Mammary epithelial cell (primary cell): ENCODE data around the gene TGM2.

Source experiments
- EZH2 ChIP-seq: IDR thresholded peaks from 2 replicates; pipeline ENCODE4 v1.6.1; 2012; ENCODE audit warnings: low read length, inconsistent platforms, borderline replicate concordance
- TF ChIP-seq, protein P1 (sequence below), 2 donors: IDR thresholded peaks in 1 of 2; conservative IDR thresholded peaks in 1 of 2; 2 replicates each; pipeline ENCODE4 v1.5.1; 2011 to 2012; ENCODE audit warnings: inconsistent platforms in 2 of 2, low read length in 2 of 2, mild to moderate bottlenecking in 2 of 2, control low read depth in 1 of 2, low read depth in 1 of 2; ENCODE audit not compliant: insufficient read depth in 1 of 2; ENCODE audit errors: extremely low read depth in 1 of 2

DNA sequence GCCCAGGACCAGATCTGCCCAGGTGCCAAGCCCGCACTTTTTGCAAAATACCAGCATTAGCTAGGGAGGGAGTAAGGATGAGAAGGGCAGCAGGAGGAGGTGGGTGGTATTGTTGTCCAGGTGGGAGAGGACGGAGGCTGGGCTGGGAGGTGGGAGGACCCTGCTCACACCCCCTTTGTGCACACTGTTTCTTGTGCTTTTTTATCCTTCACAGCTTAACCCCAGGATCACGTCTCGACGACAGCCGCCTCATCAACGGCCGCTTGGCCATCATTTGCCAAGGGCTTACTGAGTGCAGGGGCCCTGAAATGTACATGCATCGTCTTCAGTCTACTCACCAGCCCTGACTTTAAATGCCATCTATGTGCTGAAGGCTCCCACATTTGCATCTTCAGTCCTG lies 12.1 kb upstream of the TGM2 start:
- no peak for TF ChIP-seq EZH2
- TF ChIP-seq, protein P1, sequence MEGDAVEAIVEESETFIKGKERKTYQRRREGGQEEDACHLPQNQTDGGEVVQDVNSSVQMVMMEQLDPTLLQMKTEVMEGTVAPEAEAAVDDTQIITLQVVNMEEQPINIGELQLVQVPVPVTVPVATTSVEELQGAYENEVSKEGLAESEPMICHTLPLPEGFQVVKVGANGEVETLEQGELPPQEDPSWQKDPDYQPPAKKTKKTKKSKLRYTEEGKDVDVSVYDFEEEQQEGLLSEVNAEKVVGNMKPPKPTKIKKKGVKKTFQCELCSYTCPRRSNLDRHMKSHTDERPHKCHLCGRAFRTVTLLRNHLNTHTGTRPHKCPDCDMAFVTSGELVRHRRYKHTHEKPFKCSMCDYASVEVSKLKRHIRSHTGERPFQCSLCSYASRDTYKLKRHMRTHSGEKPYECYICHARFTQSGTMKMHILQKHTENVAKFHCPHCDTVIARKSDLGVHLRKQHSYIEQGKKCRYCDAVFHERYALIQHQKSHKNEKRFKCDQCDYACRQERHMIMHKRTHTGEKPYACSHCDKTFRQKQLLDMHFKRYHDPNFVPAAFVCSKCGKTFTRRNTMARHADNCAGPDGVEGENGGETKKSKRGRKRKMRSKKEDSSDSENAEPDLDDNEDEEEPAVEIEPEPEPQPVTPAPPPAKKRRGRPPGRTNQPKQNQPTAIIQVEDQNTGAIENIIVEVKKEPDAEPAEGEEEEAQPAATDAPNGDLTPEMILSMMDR (conservative IDR thresholded peaks at IDR 0.05 in 1 of 2, IDR thresholded peaks at IDR 0.05 in 1 of 2; ENCODE audit: extremely low read depth in 1 of 2, insufficient read depth in 1 of 2, low read depth in 1 of 2, low read length in 2 of 2): no peak
